BLaER1 treated with 17β-estradiol and CSF1 and Interleukin-3, amounts not matched to agents 10 nM and 100 nM (cell line): Measurements from ENCODE around the gene B3GAT1.
A peak's percentile ranks its signal among the peaks of the same experiment; 100 is the strongest.

Source experiments
- H3K27ac ChIP-seq, 11 experiments: shearing (Covaris generic); formaldehyde crosslinking; 2 replicates each; pipeline ENCODE4 v1.8.1; 2022
- H3K27me3 ChIP-seq, 11 experiments: shearing (Covaris generic); formaldehyde crosslinking; 2 replicates each; pipeline ENCODE4 v1.8.1; 2022
- H3K36me3 ChIP-seq, 11 experiments: shearing (Covaris generic); formaldehyde crosslinking; 2 replicates each; pipeline ENCODE4 v1.8.1; 2022
- H3K4me1 ChIP-seq, 10 experiments: shearing (Covaris generic); formaldehyde crosslinking; 2 replicates each; pipeline ENCODE4 v1.8.1; 2022
- H3K4me2 ChIP-seq, 11 experiments: shearing (Covaris generic); formaldehyde crosslinking; 2 replicates each; pipeline ENCODE4 v1.8.1; 2022
- H3K4me3 ChIP-seq, 10 experiments: shearing (Covaris generic); formaldehyde crosslinking; 2 replicates each; pipeline ENCODE4 v1.8.1; 2022
- H3K9ac ChIP-seq, 11 experiments: shearing (Covaris generic); formaldehyde crosslinking; 2 replicates each; pipeline ENCODE4 v1.8.1; 2022
- H3K9me3 ChIP-seq, 11 experiments: shearing (Covaris generic); formaldehyde crosslinking; replicated peaks in 1 of 11; 2 replicates each; pipeline ENCODE4 v1.8.1; 2022
- H4K20me1 ChIP-seq, 11 experiments: shearing (Covaris generic); formaldehyde crosslinking; 2 replicates each; pipeline ENCODE4 v1.8.1; 2022
- Cebpa-rat ChIP-seq, 11 experiments: shearing (Covaris generic); IDR thresholded peaks; 2 replicates each; pipeline ENCODE4 v1.8.1; 2022

B3GAT1 gene

DNA sequence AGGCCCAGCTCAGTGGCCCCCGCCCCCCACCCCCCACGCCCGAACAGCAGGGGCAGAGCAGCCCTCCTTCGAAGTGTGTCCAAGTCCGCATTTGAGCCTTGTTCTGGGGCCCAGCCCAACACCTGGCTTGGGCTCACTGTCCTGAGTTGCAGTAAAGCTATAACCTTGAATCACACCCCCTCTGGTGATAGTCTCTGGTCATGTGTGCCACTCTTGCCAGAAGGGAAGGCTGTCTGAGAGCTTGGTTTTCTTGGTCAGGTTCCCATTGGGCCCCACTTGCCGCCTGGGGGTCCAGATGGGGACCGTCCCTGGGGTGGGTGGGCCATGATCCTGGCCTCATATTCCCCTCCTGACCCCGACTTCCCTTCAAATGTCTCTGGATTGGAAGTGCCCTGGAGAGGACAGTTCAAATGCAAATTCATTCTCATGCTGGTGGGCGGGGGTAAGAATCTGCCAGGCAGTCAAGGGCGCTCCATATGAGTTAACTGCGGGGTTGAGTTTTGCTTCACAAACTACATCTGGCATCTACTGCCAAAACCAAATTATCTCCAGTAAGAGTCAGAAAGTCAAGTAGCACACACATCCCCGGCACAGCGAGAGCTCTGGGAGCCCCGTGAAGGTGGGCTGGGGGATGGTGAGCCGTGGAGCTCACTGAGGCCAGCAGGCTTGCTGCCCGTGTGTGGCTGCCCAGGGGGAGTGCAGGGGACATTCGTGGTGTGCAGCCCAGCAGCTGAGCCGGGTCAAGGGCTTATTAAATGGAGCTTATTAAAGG lies 35.7 kb downstream of the B3GAT1 start:
- H3K9me3 ChIP-seq, result no peaks in the 10 kb centered on the region
- H3K4me2 ChIP-seq, result no peak overlapping the region
- no peak overlapping the region for H3K27ac ChIP-seq
- no peak for TF ChIP-seq Cebpa-rat (IDR thresholded peaks at IDR 0.05)
- peaks cover 0 to 89% (median 14%) of the 10 kb centered on the region in 11 experiments; a peak in 13 of 22 replicates for H4K20me1 ChIP-seq
- no peaks in the 10 kb centered on the region for H3K36me3 ChIP-seq
- H3K9ac ChIP-seq, result no peak overlapping the region
- no peak overlapping the region for H3K4me3 ChIP-seq
- H3K27me3 ChIP-seq, result peaks cover 0 to 60% (median 12%) of the 10 kb centered on the region in 11 experiments; a peak in 16 of 22 replicates
- peaks cover 0 to 19% (median 13%) of the 10 kb centered on the region in 10 experiments; a peak in 10 of 20 replicates for H3K4me1 ChIP-seq

DNA sequence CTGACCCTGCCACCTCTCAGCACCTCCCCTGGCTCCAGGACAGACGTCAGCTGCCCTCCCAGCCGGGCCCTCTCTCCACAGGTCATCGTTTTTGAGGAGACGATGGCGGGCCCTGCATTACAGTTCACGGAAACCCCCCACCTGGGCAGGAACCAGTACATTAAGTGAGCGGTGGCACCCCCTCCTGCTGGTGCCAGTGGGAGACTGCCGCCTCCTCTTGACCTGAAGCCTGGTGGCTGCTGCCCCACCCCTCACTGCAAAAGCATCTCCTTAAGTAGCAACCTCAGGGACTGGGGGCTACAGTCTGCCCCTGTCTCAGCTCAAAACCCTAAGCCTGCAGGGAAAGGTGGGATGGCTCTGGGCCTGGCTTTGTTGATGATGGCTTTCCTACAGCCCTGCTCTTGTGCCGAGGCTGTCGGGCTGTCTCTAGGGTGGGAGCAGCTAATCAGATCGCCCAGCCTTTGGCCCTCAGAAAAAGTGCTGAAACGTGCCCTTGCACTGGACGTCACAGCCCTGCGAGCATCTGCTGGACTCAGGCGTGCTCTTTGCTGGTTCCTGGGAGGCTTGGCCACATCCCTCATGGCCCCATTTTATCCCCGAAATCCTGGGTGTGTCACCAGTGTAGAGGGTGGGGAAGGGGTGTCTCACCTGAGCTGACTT lies 37.0 kb downstream of the B3GAT1 start:
- peak overlapping the region in 1 of 11 experiments; percentile 36; a peak in 1 of 22 replicates for H3K4me2 ChIP-seq

DNA sequence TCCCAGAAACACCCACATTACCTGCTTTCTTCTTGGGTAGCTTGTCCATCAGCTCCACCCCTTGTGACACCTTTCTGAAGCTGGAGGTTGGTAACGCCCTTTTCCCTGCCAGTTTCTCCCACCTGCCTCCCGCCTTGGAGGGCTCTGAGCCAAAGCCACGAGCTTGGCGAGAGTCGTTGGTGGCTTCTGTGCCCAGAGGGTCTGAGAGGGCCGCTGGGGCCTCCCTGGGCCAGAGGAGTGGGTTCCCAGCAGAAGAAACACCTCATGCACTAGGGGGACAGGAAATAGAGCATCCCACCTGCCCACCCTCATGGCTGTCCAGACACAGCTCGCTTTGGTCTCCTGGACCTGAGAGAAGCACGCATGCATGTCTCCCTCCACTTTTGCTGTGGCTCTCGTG lies 37.9 kb downstream of the B3GAT1 start:
- H4K20me1 ChIP-seq, result peaks cover 0 to 86% (median 8%) of the 10 kb centered on the region in 11 experiments; a peak in 12 of 22 replicates
- peaks cover 0 to 39% (median 0%) of the 10 kb centered on the region in 11 experiments; a peak in 9 of 22 replicates for H3K27me3 ChIP-seq
- no peak for TF ChIP-seq Cebpa-rat (IDR thresholded peaks at IDR 0.05)
- no peaks in the 10 kb centered on the region for H3K9me3 ChIP-seq
- no peaks in the 10 kb centered on the region for H3K36me3 ChIP-seq
- no peak overlapping the region for H3K9ac ChIP-seq
- H3K4me3 ChIP-seq, result no peak overlapping the region
- H3K4me2 ChIP-seq, result no peak overlapping the region
- H3K4me1 ChIP-seq, result peaks cover 0 to 19% (median 13%) of the 10 kb centered on the region in 10 experiments; a peak in 10 of 20 replicates
- no peak overlapping the region for H3K27ac ChIP-seq

More for the DNA sequence above, 37.0 kb downstream of the B3GAT1 start:
- H3K9ac ChIP-seq, result no peak overlapping the region
- no peak overlapping the region for H3K27ac ChIP-seq
- H3K36me3 ChIP-seq, result no peaks in the 10 kb centered on the region
- TF ChIP-seq Cebpa-rat (IDR thresholded peaks at IDR 0.05), result no peak
- peaks cover 0 to 19% (median 13%) of the 10 kb centered on the region in 10 experiments; a peak in 10 of 20 replicates for H3K4me1 ChIP-seq
- peaks cover 0 to 86% (median 8%) of the 10 kb centered on the region in 11 experiments; a peak in 13 of 22 replicates for H4K20me1 ChIP-seq
- peaks cover 0 to 47% (median 8%) of the 10 kb centered on the region in 11 experiments; a peak in 15 of 22 replicates for H3K27me3 ChIP-seq
- H3K4me3 ChIP-seq, result no peak overlapping the region
- no peaks in the 10 kb centered on the region for H3K9me3 ChIP-seq

DNA sequence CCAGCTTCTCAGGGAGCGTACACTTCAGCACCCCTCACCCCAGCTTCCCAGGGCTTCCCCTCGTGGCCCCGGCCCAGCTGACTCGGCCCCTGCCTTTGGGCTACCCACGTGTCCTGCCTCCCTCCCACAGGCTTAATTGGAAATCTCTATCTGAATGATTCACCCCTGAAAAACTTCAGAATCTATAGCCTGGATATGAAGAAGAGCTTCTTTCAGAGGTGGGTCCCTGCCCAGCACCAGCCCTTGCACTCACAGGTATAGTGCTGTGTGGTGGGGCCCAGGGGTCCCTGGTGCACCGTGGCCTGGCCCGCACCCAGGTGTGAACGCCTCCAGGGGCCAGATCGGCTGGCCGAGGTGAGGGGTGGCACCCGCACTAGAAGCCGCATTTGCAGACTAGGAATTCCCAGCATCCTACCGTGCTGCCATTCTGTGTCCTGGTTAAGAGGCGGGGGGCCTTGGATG lies 38.4 kb downstream of the B3GAT1 start:
- peaks cover 0 to 39% (median 0%) of the 10 kb centered on the region in 11 experiments; a peak in 9 of 22 replicates for H3K27me3 ChIP-seq
- H3K36me3 ChIP-seq, result no peaks in the 10 kb centered on the region
- H3K27ac ChIP-seq, result no peak overlapping the region
- no peak overlapping the region for H3K4me3 ChIP-seq
- H3K9ac ChIP-seq, result no peak overlapping the region
- H4K20me1 ChIP-seq, result peaks cover 0 to 90% (median 8%) of the 10 kb centered on the region in 11 experiments; a peak in 12 of 22 replicates
- H3K4me2 ChIP-seq, result no peak overlapping the region
- no peak for TF ChIP-seq Cebpa-rat (IDR thresholded peaks at IDR 0.05)
- no peaks in the 10 kb centered on the region for H3K9me3 ChIP-seq
- H3K4me1 ChIP-seq, result peaks cover 0 to 19% (median 13%) of the 10 kb centered on the region in 10 experiments; a peak in 10 of 20 replicates

DNA sequence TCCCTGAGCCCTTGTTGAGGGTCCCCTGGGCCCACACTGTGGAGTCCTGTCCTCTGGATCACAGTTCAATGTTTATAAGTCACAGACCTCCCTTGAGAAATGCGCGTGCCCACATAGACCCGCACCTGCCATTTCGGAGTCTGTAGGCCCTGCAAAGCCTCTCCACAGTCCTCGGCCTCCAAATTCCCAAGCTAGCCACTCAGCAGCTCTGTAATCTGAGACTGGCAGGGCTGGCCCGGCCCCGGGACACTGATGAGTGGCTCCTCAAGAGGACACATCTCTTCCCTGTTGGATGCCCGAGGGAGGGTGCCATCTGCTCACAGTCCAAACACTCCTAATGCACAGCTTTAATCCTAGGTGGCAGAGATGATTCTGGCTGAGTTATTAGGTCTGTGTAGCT lies 39.1 kb downstream of the B3GAT1 start:
- Histone ChIP-seq H3K9ac (no peak overlapping the region), H3K4me2 (peak overlapping the region in 8 of 11 experiments; percentile 18 to 54 (median 31); a peak in 10 of 22 replicates), H3K27ac (no peak overlapping the region), H3K36me3 (no peaks in the 10 kb centered on the region), H3K27me3 (peaks cover 0 to 35% (median 0%) of the 10 kb centered on the region in 11 experiments; a peak in 9 of 22 replicates), H4K20me1 (peaks cover 0 to 85% (median 8%) of the 10 kb centered on the region in 11 experiments; a peak in 12 of 22 replicates), H3K4me3 (no peak overlapping the region), H3K9me3 (no peaks in the 10 kb centered on the region), H3K4me1 (peaks cover 0 to 19% (median 13%) of the 10 kb centered on the region in 10 experiments; a peak in 10 of 20 replicates)
- TF ChIP-seq Cebpa-rat (IDR thresholded peaks at IDR 0.05), result no peak

DNA sequence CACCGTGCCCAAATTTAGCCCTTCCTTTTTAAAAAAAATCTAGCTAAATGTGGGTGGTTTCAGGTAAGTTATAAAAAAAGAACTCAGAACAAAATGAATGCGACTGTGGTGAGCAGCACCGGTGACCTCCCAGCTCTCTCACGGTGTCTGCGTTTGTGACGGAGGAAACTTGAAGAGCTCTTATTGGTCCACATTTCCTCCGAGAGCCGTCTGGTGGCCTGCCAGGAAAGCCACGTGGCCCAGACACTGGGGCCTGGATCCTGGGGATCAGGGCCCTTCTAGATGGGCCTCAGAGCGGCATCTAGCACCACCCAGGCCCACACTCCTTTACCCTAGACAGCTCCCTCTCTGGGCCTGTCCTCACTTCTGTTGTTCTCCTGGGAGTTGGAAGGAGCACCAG lies 39.5 kb downstream of the B3GAT1 start:
- no peak for TF ChIP-seq Cebpa-rat (IDR thresholded peaks at IDR 0.05)
- Histone ChIP-seq H3K4me3 (no peak overlapping the region), H3K27me3 (peaks cover 0 to 35% (median 0%) of the 10 kb centered on the region in 11 experiments; a peak in 9 of 22 replicates), H3K9ac (no peak overlapping the region), H3K4me1 (peaks cover 0 to 21% (median 13%) of the 10 kb centered on the region in 10 experiments; a peak in 10 of 20 replicates), H3K4me2 (peak overlapping the region in 8 of 11 experiments; percentile 18 to 54 (median 31); a peak in 13 of 22 replicates), H4K20me1 (peaks cover 0 to 81% (median 8%) of the 10 kb centered on the region in 11 experiments; a peak in 11 of 22 replicates), H3K9me3 (no peaks in the 10 kb centered on the region), H3K27ac (no peak overlapping the region), H3K36me3 (no peaks in the 10 kb centered on the region)

DNA sequence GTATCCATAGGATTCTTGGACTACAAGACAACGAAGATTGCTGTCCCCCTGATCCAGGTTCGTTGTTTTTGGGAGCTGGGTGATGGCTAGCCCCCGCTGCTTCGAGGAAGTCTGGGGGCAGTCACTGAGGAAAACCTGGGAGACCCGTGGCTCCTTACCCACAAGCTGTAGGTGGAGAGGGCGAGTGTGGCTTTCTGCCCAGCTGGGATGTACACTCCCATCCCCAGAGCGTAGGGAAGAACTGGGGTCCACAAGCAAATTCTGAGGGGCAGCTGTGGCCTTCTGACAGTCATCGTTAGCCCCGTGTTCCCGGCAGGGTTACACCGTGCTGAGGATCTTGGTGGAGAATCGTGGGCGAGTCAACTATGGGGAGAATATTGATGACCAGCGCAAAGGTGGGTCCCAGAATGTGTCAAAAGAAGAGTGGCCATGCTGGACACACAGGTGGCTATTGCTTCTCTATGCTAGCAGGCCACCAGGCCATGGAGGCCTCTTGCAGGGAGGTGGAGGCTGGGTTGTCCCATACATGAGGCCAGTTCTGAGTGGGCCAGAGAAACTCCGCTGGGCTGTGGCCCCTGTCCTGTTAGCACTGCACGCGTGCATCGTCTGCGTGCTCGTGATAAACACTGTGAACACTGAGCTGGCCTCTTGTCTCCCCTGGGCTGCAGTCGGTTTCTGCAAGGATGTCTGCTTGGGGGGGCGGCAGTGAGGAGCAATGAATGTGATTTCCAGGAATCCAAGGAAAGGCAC lies 40.4 kb downstream of the B3GAT1 start:
- no peak for TF ChIP-seq Cebpa-rat (IDR thresholded peaks at IDR 0.05)
- H3K27ac ChIP-seq, result no peak overlapping the region
- H3K9ac ChIP-seq, result no peak overlapping the region
- H3K4me1 ChIP-seq, result peaks cover 0 to 26% (median 13%) of the 10 kb centered on the region in 10 experiments; a peak in 10 of 20 replicates
- peaks cover 0 to 26% (median 0%) of the 10 kb centered on the region in 11 experiments; a peak in 9 of 22 replicates for H3K27me3 ChIP-seq
- H3K4me2 ChIP-seq, result peak overlapping the region in 7 of 11 experiments; percentile 18 to 54 (median 37); a peak in 12 of 22 replicates
- H4K20me1 ChIP-seq, result peaks cover 0 to 72% (median 8%) of the 10 kb centered on the region in 11 experiments; a peak in 11 of 22 replicates
- no peak overlapping the region for H3K4me3 ChIP-seq
- H3K9me3 ChIP-seq, result no peaks in the 10 kb centered on the region
- H3K36me3 ChIP-seq, result no peaks in the 10 kb centered on the region
